NT2/D1 (cell line): ENCODE measurements around the gene TNMD.
A peak's percentile ranks its signal among the peaks of the same experiment; 100 is the strongest.

Source experiments
- DNase-seq: peaks from one replicate; pipeline ENCODE4 v3.0.0-alpha.2; 2011; ENCODE audit warnings: low read depth, low spot score
- H3K27me3 ChIP-seq: 2 replicates; pipeline ENCODE4 v1.6.0; 2011; ENCODE audit warnings: mild to moderate bottlenecking; ENCODE audit not compliant: insufficient read length, insufficient read depth
- H3K36me3 ChIP-seq: 2 replicates; pipeline ENCODE4 v1.6.1; 2011; ENCODE audit warnings: mild to moderate bottlenecking, low read length, mixed read lengths; ENCODE audit not compliant: insufficient read depth, insufficient read length
- H3K4me1 ChIP-seq: 2 replicates; pipeline ENCODE4 v1.5.1; 2011; ENCODE audit not compliant: insufficient read depth, insufficient read length
- H3K4me3 ChIP-seq: 2 replicates; pipeline ENCODE4 v1.5.1; 2011; ENCODE audit warnings: low read depth; ENCODE audit not compliant: insufficient read length
- H3K9ac ChIP-seq: 2 replicates; pipeline ENCODE4 v1.6.0; 2011; ENCODE audit warnings: low read depth; ENCODE audit not compliant: insufficient read length
- H3K9me3 ChIP-seq: 2 replicates; pipeline ENCODE4 v1.5.1; 2011; ENCODE audit warnings: mild to moderate bottlenecking, low read length; ENCODE audit not compliant: insufficient read depth
- SUZ12 ChIP-seq: IDR thresholded peaks from 2 replicates; pipeline ENCODE4 v1.6.1; 2011; ENCODE audit not compliant: insufficient read length, insufficient read depth; ENCODE audit errors: extremely low read depth
- YY1 ChIP-seq: IDR thresholded peaks from 2 replicates; pipeline ENCODE4 v1.6.1; 2011; ENCODE audit not compliant: insufficient read length, insufficient read depth
- ZNF274 ChIP-seq: IDR thresholded peaks from 2 replicates; pipeline ENCODE4 v1.6.1; 2011; ENCODE audit warnings: mild to moderate bottlenecking, low read depth, low read length

The TNMD gene

GRCh38 chrX:100625985-100626491 lies 41.3 kb downstream of the TNMD start:
- Histone ChIP-seq H3K36me3 (peaks cover 19% of the 10 kb centered on the region), H3K9ac (no peak overlapping the region), H3K27me3 (no peaks in the 10 kb centered on the region), H3K4me3 (no peak overlapping the region), H3K9me3 (no peaks in the 10 kb centered on the region), H3K4me1 (peaks cover 3% of the 10 kb centered on the region)
- TF ChIP-seq SUZ12 (no peak), YY1 (no peak), ZNF274 (no peak)
- no peak for DNase-seq

- Histone ChIP-seq H3K4me3 (no peak overlapping the region), H3K36me3 (peaks cover 43% of the 10 kb centered on the region), H3K4me1 (no peaks in the 10 kb centered on the region), H3K9me3 (no peaks in the 10 kb centered on the region), H3K27me3 (no peaks in the 10 kb centered on the region), H3K9ac (peak overlapping the region; percentile 5)
- no peak for DNase-seq
- no peak for TF ChIP-seq YY1
- TF ChIP-seq SUZ12: no peak
- TF ChIP-seq ZNF274: no peak
Observed at GRCh38 chrX:100635040-100635439, 50.3 kb downstream of the TNMD start.

DNA sequence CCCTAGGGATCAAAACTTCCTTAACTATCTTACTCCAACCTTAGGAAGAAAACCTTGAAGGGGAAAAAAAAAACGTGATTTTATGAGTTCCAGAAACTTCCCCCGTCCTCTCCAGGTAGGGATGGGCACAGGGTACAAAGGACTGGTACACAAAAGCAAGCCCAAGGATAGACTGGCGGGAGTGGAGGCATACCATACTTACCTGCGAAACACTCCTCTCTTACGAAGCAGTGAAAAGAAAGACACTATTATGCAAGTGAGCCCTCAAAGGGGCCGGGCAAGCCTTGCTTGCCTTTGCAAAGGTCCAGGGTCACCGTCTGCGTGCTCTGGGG lies 51.2 kb downstream of the TNMD start:
- no peaks in the 10 kb centered on the region for H3K4me1 ChIP-seq
- H3K4me3 ChIP-seq: peak overlapping the region; percentile 82
- H3K9me3 ChIP-seq: no peaks in the 10 kb centered on the region
- no peak for DNase-seq
- peak overlapping the region; percentile 95 for H3K9ac ChIP-seq
- TF ChIP-seq YY1 (no peak), ZNF274 (no peak), SUZ12 (no peak)
- H3K36me3 ChIP-seq: peaks cover 34% of the 10 kb centered on the region
- no peaks in the 10 kb centered on the region for H3K27me3 ChIP-seq

DNA sequence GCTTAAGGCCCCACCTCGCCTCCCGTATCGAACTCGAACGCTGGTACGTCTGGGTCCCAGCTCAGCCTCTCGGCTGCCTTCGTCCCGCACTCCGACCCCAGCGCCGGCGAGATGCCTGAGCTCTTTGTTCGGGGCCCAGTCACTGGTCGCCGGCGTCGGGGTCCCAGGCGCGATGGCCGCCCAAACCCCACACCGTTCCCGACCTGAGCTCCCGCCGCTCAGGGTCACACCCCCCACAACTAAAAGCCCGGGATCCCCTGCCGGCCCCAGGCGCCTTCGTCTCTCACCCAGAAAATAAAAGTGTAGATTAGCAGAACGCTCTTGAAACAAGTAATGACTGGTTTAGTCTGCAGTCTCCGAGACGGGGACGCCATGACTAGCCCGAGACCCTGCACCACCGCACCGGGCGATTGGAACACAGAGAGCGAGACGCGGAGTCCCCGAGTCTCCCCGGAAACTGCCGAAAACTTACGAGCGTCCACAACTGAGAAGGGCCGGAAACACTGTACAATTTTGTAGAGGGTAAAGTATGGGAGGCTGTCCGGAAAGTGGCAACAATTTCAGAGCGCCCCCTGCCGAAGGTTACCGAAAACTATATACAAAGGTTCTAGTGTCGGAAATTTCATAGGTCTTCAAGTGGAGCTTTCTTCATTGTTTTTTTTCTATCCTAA lies 51.7 kb downstream of the TNMD start, which contains the start of gene TSPAN6:
Gene TSPAN6, minus strand, starts transcription at position 486 of the 671 bp plus-strand sequence. Its CDS starts 112 bp downstream, at position 374.
- H3K9ac ChIP-seq: peak within 1 kb of the TSS; percentile 95

GRCh38 chrX:100642290-100642689 lies 57.6 kb downstream of the TNMD start:
- no peak overlapping the region for H3K9ac ChIP-seq
- H3K36me3 ChIP-seq: no peaks in the 10 kb centered on the region
- DNase-seq: no peak
- H3K4me1 ChIP-seq: peaks cover 4% of the 10 kb centered on the region
- no peak overlapping the region for H3K4me3 ChIP-seq
- H3K27me3 ChIP-seq: no peaks in the 10 kb centered on the region
- H3K9me3 ChIP-seq: no peaks in the 10 kb centered on the region
- TF ChIP-seq ZNF274: no peak
- no peak for TF ChIP-seq YY1
- no peak for TF ChIP-seq SUZ12

More for the DNA sequence above, 51.7 kb downstream of the TNMD start, which contains the start of gene TSPAN6:
- no peaks in the 10 kb centered on the region for H3K9me3 ChIP-seq
- DNase-seq: peak; percentile 73
- TF ChIP-seq YY1 (no peak), ZNF274 (no peak), SUZ12 (no peak)
- H3K36me3 ChIP-seq: peaks cover 29% of the 10 kb centered on the region
- no peaks in the 10 kb centered on the region for H3K27me3 ChIP-seq
- H3K4me3 ChIP-seq: peak within 1 kb of the TSS; percentile 82
- no peaks in the 10 kb centered on the region for H3K4me1 ChIP-seq

GRCh38 chrX:100643212-100643611 lies 58.5 kb downstream of the TNMD start:
- no peaks in the 10 kb centered on the region for H3K27me3 ChIP-seq

DNA sequence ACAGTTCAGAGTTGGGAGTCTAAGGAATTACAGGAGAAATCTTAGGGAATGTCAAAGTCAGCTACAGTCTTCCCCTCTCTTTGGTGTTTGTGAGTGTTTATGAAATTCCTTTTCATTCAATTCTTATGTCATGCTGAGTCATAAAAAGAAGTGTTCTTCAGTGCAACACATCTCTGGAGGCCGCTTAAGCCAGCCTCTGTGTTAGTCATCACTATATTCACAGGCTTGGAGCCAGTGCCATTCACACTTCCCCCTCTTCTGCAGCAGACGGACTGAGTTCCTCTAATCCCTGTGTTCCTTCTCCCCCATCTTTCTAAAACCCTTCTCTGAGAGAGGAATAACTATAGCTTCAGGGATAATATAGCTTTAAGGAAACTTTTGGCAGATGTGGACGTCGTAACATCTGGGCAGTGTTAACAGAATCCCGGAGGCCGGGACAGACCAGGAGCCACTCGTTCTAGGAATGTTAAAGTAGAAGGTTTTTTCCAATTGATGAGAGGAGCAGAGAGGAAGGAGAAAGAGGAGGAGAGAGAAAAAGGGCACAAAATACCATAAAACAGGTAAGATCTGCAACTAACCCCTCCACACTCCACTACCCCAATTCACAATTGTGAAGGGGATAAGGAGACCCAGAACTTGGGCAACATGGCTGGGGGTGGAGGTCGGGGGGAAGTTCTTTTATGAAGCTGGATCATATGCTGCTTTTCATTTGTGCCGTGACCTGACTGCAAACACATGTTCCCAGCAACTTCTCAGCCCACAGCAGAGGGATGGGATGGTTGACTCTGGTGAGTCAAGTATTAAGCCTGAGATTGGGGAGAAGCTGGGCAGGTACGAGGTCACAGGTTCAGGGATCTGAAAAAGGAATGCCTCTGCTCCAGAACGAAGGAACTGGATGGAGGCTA lies 59.5 kb downstream of the TNMD start, which contains the start of gene SRPX2:
Gene SRPX2, plus strand, starts transcription at position 244 of the 905 bp plus-strand sequence. CDS start 2,124 bp downstream, outside the sequence.
- DNase-seq: no peak
- H3K4me1 ChIP-seq: peaks cover 4% of the 10 kb centered on the region
- H3K9ac ChIP-seq: no peak within 1 kb of the TSS

More at GRCh38 chrX:100643212-100643611, 58.5 kb downstream of the TNMD start:
- H3K4me3 ChIP-seq: no peak overlapping the region
- TF ChIP-seq SUZ12 (no peak), ZNF274 (no peak), YY1 (no peak)
- H3K36me3 ChIP-seq: no peaks in the 10 kb centered on the region
- H3K4me1 ChIP-seq: peaks cover 4% of the 10 kb centered on the region
- no peak for DNase-seq
- no peak overlapping the region for H3K9ac ChIP-seq
- H3K9me3 ChIP-seq: no peaks in the 10 kb centered on the region

More for the DNA sequence above, 59.5 kb downstream of the TNMD start, which contains the start of gene SRPX2:
- TF ChIP-seq SUZ12: no peak
- no peak for TF ChIP-seq YY1
- TF ChIP-seq ZNF274: no peak
- Histone ChIP-seq H3K36me3 (no peaks in the 10 kb centered on the region), H3K4me3 (no peak within 1 kb of the TSS), H3K9me3 (no peaks in the 10 kb centered on the region), H3K27me3 (no peaks in the 10 kb centered on the region)
